Panc1 (cell line): ENCODE data around the gene PTPN22.

Experiments
- POLR2AphosphoS5 ChIP-seq: IDR thresholded peaks from 2 replicates; pipeline ENCODE4 v1.6.1; 2012; ENCODE audit warnings: mild to moderate bottlenecking, low read depth, low read length, moderate library complexity
- SIN3A ChIP-seq: IDR thresholded peaks from 2 replicates; pipeline ENCODE4 v1.6.1; 2012; ENCODE audit warnings: low read depth, mild to moderate bottlenecking, low read length, moderate library complexity, borderline replicate concordance; ENCODE audit not compliant: insufficient read depth
- TCF7L2 ChIP-seq: IDR thresholded peaks from 2 replicates; pipeline ENCODE4 v1.6.1; 2011; ENCODE audit warnings: mild to moderate bottlenecking, low read depth, low read length, inconsistent platforms
- TF ChIP-seq, protein P1 (sequence below): fragments of 450-650 bp; IDR thresholded peaks from 2 replicates; pipeline ENCODE4 v1.5.1; 2017; ENCODE audit warnings: mild to moderate bottlenecking
- TF ChIP-seq, protein P2 (sequence below), 2 experiments: IDR thresholded peaks; 2 replicates each; pipeline ENCODE4 v1.6.1; 2011 to 2012; ENCODE audit warnings: low read depth in 2 of 2, control low read depth in 1 of 2, low read length in 1 of 2, mild to moderate bottlenecking in 1 of 2, moderate library complexity in 1 of 2; ENCODE audit not compliant: insufficient read depth in 1 of 2

DNA sequence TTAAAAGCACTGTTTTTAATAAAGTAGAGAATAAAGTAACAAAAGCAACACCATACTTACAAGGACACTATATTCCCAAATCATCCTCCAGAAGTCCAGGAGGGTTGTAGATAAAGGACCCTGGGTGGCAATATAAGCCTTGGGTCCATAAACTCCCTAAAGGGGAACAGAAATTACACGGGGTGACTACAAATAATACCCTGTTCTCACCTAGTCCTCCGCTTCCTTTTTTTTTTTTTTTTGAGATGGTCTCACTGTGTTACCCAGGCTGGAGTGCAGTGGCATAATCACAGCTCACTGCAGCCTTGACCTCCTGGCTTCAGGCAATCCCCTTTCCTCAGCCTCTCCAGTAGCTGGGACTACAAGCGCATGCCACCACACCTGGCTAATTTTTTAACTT, 13.1 kb downstream of the PTPN22 start:
- TF ChIP-seq, protein P1, sequence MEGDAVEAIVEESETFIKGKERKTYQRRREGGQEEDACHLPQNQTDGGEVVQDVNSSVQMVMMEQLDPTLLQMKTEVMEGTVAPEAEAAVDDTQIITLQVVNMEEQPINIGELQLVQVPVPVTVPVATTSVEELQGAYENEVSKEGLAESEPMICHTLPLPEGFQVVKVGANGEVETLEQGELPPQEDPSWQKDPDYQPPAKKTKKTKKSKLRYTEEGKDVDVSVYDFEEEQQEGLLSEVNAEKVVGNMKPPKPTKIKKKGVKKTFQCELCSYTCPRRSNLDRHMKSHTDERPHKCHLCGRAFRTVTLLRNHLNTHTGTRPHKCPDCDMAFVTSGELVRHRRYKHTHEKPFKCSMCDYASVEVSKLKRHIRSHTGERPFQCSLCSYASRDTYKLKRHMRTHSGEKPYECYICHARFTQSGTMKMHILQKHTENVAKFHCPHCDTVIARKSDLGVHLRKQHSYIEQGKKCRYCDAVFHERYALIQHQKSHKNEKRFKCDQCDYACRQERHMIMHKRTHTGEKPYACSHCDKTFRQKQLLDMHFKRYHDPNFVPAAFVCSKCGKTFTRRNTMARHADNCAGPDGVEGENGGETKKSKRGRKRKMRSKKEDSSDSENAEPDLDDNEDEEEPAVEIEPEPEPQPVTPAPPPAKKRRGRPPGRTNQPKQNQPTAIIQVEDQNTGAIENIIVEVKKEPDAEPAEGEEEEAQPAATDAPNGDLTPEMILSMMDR, result no peak
- TF ChIP-seq, protein P2, sequence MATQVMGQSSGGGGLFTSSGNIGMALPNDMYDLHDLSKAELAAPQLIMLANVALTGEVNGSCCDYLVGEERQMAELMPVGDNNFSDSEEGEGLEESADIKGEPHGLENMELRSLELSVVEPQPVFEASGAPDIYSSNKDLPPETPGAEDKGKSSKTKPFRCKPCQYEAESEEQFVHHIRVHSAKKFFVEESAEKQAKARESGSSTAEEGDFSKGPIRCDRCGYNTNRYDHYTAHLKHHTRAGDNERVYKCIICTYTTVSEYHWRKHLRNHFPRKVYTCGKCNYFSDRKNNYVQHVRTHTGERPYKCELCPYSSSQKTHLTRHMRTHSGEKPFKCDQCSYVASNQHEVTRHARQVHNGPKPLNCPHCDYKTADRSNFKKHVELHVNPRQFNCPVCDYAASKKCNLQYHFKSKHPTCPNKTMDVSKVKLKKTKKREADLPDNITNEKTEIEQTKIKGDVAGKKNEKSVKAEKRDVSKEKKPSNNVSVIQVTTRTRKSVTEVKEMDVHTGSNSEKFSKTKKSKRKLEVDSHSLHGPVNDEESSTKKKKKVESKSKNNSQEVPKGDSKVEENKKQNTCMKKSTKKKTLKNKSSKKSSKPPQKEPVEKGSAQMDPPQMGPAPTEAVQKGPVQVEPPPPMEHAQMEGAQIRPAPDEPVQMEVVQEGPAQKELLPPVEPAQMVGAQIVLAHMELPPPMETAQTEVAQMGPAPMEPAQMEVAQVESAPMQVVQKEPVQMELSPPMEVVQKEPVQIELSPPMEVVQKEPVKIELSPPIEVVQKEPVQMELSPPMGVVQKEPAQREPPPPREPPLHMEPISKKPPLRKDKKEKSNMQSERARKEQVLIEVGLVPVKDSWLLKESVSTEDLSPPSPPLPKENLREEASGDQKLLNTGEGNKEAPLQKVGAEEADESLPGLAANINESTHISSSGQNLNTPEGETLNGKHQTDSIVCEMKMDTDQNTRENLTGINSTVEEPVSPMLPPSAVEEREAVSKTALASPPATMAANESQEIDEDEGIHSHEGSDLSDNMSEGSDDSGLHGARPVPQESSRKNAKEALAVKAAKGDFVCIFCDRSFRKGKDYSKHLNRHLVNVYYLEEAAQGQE (IDR thresholded peaks at IDR 0.05; ENCODE audit: insufficient read depth in 1 of 2, low read depth in 2 of 2, low read length in 1 of 2), result no peak
- TF ChIP-seq POLR2AphosphoS5 (no peak), TCF7L2 (no peak), SIN3A (no peak)
